Activated naive CD8-positive, alpha-beta T cell treated with anti-CD3 and anti-CD28 coated beads, Interleukin-2, amount 50 U/mL, for 16 hours (primary cell): Measurements from ENCODE around the gene SAMSN1.
"Not testable (repeated sequence)": the region's sequence is repeated elsewhere in the genome, so short reads cannot be mapped to it uniquely, and the experiment has no call there.

ENCODE experiments used
- DNase-seq: peaks from one replicate; pipeline ENCODE4 v3.0.0-alpha.2; 2020; ENCODE audit warnings: low read depth, low spot score

SAMSN1 gene

DNA sequence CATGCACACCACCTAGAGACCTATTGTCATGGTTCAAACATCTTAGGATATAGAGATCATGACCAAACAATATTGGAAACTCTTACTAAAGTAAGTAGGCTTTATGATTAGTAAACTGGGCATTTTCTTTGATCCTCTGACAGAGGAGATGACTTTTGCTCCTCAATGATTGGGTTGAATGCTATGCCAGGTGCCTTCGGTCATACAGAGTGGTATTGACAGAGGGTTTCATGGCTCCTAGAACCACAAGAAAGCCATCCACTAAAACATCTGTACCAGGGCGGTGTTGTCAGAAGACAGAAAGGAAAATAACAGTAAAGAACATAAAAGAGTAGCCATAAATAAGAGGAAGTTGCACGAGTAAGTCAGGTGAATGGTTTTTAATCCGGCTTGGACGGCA lies 20.8 kb upstream of the SAMSN1 start:
- DNase-seq: no peak

DNA sequence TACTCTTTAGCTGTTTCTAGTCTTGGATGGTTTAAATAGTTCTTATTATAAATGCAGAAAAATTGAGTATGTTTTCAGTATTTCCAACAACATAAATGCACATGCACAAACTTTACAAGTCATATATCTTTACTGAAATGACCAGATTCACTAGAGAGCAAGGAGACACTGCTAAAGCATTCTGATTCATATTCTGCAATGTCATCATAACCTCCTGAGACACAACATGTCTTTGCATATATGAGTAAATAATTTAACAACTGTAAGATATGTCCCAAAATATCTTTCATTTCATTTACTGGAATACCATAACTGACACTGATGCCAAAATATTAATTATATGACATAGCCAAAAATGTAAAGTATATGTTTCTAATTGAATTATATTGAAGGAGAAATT lies 16.8 kb upstream of the SAMSN1 start:
- DNase-seq: no peak

DNA sequence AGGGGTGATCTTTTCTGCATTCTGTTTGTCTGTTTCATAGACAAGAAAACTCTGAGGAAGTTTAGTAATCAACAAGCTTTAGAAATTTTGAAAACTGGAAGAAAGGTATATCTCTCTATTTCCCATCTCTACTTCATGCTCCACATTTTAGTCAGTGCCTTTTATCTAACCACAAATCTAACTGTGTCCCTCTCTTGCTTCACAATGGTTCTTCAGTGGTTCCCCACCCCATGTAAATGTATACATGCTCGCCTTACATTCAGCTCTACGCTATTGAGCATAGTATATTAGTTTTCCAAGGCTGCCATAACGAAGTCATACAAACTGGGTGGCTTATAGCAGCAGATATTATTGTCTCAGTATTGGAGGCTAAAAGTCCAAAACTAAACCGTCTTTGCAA lies 14.4 kb upstream of the SAMSN1 start:
- no peak for DNase-seq

DNA sequence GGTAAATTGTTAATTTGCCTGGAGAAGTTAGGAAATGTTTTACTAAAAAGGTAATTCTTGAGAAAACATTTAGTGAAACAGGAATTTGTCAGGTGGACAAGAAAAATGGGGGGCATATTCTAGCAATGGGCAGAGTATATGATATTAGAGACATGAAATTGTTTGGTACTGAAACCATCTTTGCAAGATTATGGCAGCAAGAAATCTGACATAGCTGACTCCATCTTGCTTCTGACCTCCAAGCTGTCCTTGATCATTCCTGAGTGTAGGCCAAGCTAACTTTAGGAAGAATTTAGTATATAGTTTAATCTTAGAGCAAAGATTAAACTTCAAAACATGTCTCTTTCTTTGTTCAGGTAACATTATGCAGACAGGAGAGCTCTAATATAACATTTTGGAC lies 14.0 kb upstream of the SAMSN1 start:
- no peak for DNase-seq

DNA sequence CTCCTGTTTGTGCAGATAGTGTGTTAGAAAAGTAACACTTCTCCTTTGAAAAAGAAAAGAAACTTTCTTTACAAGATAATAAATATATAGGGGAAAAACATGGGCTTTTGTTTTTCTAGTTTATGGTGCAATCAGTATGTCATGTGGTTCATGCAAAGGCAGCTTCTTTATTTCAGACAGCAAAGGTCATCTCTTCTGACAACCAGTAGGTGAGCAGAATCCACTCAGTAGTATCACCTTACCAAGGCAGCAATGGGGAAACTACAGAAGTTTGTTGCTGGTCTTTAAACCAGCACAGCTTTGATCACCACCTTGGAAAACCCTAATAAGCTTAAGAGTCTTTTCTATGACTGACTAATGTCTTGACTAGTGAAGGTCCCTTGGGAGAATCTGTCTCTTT lies 13.0 kb upstream of the SAMSN1 start:
- no peak for DNase-seq

DNA sequence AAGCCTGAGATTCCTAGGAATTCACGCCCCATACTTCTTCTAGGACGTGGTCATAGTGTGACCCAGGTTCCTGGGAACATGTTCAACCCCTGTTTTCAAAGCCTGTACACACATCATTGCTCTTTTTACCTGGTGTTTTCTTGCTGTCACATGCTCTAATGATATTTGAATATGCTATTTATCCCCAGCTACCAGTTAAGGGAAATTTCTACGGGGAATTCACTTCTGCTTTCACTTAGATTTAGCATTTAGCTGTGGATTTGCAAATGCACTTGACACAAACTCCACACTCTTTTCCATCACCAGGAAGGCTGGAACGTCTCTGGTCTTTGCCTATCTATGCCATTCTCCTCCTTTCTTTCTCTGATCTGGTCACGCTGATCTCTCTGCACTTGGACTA lies 11.3 kb upstream of the SAMSN1 start:
- DNase-seq: no peak

DNA sequence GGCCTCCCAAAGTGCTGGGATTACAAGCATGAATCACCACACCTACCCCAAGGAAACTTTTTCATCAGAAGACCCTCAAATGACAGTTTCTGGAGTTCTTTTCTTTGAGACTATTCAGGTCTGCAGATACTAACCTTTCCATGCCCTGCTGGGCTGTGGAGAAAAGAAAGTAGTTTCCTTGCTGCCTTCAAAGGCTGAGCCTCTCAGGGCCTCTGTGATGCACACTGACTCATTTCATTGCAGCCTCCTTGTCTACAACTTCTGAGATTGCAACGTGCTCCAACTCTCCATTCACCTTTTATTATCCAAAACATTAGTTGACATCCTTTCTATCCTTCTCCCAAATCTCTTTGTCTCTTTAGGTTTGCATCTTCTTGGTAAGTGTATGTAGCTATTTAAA lies 8.8 kb upstream of the SAMSN1 start:
- no peak for DNase-seq

DNA sequence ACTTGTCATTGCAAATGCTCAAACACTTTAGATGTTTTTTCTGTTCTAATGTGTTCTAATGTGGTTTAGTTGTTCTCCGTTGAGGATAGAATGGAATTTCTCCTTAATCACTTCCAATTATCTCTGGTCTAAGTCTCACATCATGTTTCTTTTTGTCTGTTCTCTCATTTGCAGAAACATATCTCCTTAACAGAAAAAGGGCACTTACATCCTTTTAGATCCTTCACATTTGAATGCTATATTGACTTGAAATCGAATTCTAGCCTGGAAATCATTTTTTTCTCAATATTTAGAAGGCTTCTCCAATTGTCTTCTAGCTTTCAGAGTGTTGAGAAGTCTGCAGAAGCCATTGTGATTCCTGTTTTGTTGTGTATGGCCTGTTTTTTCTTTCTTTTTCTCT lies 7.3 kb upstream of the SAMSN1 start:
- no peak for DNase-seq

DNA sequence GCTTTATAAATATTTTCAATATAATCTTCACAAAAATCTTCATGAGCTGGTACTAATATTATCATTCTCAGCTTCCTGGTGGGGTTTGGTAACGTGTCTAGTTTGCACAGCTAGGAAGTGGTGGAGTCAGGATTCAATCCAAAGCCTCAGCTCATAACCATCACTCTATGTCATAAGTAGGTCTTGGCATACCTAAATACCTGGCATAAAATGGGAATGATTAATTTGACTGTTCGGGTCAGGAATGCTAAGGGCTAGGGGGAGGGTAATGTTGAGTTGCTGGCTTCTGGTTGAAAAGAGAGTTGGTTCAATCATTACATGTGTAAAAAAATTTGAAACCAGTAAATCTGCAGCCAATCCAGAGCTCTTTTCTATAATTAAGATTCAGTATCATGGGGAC lies 5.6 kb upstream of the SAMSN1 start:
- no peak for DNase-seq

DNA sequence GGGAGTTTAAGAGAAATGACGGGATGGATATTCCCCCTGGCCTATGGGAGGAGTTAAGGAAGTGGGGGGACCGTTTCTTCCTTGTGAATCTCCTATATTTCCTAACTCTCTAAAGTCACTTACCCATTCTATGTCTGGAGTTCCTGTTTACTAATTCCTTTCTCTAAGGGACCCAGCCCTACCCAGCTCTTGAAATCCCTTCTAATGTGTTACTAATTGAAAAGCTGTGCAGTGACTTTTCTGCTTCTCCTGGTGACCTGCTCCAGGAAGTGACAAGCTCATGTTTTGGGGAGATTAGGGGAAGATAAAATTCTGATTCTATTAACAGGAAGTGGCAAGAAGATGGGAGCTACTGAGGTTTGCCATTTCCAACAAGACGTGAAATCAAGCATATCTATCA lies 4.0 kb upstream of the SAMSN1 start:
- no peak for DNase-seq

DNA sequence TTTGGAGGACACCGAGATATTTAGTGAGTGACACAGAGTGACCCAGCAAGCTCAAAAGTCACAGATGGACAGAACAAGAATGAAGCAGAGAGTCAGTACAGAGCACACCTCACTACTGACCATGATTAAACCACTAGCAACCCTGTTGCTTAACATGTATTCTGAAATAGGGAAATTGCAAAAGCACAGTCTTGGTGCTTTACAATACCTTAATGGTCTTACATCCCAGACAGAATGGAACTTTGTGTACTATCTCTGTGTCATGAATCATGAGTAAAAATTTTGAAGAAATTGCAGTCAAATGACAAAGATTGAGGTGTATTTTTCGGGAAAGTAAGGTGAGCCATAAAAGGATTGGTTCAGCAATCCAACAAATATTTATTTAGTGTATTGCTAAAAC lies 2.7 kb upstream of the SAMSN1 start:
- no peak for DNase-seq

DNA sequence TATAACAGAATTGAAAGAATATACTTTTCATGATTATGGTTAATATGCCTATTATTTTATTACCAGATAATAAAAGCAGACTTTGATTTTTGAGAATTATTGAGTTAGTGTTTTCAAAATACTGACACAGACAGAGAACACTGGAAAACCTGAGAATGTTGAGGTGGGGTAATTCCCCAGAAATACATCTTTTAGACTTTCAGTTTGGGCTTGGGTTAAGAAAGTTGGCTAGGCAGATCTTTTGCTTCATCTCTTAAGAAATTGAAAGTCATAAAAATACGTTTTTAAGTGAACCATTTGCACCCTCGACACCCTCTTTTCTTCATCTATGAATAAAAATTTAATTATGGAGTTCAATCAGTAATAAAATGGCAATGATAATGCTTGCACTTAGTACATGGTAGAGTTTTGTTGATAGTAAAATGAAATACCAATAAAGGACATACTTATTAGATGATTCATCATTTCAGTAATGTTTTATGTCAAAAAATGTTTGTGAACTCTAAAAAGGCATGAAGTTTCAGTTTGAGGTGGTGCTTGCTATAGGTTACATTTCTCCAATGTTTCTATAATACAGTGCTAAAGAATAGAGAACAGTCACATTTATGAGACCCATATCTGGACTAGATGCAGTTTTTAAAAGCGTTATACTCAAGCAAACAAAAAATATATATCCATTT lies 1.9 kb upstream of the SAMSN1 start:
- DNase-seq: no peak

DNA sequence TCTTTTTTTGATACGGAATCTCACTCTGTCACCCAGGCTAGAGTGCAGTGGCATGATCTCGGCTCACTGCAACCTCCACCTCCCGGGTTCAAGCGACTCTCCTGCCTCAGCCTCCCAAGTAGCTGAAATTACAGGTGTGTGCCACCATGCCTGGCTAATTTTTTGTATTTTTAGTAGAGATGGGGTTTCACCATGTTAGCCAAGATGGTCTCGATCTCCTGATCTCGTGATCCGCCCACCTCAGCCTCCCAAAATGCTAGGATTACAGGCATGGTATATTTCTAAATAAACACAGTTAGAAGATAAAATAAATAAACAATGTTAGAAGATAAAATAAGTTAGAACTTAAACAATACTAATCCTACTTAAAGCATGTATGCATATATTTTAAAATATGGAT lies 604 bp upstream of the SAMSN1 start:
- DNase-seq: not testable (repeated sequence)

DNA sequence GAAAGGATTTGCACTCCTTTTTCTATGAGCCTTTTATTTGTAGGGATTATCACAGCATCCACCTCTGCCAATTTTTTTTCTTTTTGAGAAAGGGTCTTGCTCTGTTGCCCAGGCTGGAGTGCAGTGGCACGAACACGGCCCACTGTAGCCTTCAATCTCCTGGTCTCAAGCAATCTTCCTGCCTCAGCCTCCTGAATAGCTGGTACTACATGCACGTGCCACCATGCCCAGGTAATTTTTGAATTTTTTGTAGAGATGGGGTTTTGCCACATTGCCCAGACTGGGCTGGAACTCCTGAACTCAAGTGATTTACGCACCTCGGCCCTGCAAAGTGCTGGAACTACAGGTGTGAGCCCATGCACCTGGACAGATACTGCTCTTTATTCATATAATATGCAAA lies 2.1 kb downstream of the SAMSN1 start:
- no peak for DNase-seq

DNA sequence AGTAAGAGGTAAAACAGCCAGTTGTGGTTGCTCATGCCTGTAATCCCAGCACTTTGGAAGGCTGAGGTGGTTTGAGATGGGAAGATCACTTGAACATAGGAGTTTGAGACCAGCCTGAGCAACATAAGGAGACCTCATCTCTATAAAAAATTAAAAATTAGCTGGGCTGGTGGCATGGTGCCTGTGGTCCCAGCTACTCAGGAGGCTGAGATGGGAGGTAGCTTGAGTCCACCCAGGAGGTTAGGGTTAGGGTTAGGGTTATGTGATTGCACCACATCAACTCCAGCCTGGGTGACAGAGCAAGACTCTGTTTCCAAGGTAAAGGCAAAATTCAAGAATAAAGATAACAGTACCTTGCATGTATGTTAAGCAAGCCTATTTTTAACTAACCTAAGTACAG lies 3.5 kb downstream of the SAMSN1 start:
- DNase-seq: no peak

DNA sequence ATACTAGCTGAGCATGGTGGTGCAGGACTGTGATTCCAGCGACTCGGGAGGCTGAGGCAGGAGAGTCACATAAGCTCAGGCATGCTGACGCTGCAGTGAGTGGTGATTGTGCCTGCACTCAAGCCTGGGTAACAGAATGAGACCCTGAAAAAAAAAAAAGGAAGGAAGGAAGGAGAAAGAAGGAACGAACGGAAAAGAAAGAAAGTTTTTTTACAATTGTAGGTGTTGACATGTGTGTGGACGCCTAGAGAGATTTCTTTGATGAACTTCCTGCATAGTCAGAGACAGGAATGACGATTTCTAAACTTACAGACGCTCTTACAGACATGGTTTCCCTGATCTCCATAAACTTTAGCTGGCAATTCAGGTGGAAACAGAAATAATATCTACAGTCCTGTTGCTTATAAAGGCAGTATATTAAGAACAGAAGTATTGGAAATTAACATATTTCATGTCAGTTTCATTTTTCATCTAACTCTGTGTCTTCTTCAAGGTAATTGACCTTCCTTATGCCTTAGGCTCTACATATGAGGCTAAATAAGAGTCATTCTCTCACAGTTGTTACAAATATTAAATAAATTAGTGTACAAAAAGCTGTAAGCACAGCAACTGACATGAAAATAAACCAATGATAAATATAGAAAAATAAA lies 4.1 kb downstream of the SAMSN1 start:
- no peak for DNase-seq

DNA sequence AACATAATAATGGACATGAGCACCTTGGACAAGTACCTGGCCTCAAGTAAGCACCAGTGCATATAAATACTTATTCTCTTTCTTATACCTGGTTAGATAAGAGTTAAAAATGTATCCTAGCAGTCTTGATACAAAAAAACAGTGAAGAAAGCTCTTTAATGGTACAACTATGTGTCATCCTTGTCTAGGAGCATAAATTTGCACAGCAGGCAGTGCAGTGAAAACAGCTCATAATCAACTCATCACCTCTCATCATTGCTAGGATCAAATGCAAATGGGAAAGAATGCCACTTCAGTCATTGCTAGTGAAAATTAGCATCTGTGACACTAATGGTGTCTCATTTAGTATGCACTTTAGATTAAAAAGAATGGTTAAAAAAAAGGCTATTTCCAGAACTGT lies 7.6 kb downstream of the SAMSN1 start:
- DNase-seq: no peak

DNA sequence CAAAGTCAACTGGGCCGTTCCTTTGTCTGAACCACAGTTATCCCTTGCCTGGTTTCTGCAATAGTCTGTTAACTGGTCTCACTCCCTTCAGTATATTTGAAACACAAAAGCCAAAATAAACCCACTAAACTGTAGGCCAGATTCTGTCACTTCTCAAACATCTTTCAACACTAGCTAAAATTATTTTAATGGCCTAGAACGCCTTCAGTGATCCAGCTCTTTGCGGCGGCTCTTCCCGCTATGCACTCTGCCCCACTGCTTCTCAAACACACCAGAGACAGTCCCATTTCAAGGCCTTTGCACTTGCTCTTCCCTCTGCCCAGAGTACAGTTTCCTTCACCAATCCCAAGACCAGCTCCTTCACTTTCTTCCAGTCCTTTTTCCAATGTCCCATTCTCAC lies 9.2 kb downstream of the SAMSN1 start:
- DNase-seq: no peak

DNA sequence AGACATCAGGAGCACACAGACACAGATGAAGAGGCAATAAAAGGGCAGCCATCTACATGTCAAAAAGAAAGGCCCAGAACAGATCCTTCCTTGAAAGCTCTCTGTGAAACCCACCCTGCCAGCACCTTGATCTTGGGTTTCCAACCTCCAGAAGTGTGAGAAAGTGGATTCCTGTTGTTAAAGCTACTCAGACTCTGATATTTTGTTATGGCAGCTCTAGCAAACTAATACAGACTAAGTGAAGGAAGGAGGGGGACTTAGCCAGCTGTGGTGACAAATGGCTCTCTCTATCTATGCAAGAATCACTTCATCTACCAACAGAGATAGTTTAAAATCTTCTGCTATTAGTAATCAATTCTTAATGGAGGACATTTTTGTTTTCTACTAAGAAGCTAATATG lies 10.4 kb downstream of the SAMSN1 start:
- DNase-seq: no peak

DNA sequence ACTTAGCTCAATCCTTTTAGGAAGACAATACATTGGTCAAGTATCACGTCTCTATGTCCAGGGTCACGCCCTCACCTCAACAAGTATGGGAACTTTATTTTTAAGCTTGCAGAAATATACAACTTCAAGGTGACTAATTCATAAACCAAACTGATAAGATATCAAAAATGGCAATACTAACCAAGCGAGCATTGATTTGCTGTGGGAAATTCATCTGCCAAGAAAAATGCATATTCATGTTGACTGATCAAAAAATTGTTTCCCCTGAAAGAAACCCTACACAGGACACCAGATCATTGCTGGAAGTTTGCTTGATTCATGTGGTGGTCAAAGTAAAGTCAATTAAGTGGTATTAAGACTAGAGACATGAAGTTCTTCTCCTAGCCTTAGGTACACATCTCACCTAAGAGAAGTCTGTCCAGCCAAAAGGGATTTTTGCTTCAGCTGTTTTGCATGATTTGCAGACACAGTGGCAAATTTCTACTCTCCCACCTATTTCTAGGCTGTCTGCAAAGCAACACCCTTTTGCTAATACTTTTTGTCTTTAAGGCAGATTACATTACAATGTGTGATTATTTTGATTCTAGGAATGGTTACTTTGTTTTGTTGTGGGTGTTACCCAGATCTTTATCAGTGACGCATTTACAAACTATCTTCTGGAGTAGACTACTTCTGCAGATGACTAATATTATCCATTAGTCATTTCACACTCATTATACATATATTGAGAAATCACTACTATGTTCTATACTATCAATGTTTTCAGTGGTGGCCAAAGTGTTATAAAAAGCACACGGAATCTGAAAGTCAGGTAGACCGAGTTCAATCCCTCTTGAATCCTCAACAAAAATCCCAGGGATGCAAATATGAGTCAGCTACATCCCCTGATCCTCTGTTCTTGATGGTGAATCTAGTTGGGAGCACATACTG lies 12.4 kb downstream of the SAMSN1 start:
- no peak for DNase-seq

DNA sequence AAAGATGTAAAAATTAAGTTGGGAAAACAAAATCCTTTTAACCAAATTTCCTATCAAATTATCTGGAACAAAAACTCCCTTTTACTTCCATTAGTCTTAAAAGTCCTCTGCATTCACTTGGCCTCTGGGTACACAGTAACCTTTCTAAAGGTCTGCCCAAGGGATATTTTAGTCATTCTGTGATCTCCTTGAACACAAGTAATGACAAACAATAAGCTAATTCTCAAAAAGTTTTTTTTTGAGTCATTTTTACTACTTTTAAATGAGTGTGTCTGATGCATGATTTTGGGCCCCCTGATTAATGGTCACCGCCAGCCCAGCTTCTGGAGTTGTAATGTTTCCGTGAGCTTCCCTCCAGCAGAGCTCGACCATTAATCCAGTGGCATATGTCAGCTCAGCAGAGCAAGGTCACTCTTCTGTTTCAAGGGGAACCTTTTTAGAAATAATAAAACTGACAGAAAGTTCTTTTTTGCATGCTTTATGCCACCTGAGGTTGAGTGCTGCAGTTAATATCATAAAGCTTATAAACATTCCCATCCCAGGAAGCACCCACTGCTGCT lies 14.3 kb downstream of the SAMSN1 start:
- no peak for DNase-seq

DNA sequence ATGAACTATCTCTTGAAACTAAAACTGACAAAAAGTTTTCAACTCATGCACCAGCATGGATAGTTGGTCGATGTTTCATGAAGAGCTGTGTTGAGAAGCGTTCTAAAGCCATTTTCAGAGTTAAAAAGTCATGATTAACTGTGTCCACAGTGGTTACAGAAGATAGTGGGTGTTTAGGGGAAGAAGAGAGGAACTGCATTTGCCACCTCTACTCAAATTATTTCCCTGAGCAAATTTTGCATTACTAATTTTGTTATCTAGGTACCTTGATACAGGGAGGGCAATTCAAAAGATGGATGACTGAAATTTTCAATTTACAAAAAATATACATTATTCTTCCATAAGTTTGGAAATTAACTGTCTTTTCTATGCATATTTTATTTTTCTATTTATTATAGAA lies 15.5 kb downstream of the SAMSN1 start:
- DNase-seq: no peak
